NCI-H2196 (cell line): Measurements from ENCODE around the gene HMGCL.
"Not testable (repeated sequence)": the region's sequence is repeated elsewhere in the genome, so short reads cannot be mapped to it uniquely, and the experiment has no call there.

ENCODE experiments used
- DNase-seq: peaks from one replicate; lab custom pipeline; 2025; ENCODE audit not compliant: unreplicated experiment; lab: John Stamatoyannopoulos, UW

Gene HMGCL

GRCh38 chr1:23827717-23828116, 2.5 kb upstream of the HMGCL start:
- DNase-seq: no peak

- DNase-seq: not testable (repeated sequence)
Observed at GRCh38 chr1:23826590-23826989, 1.4 kb upstream of the HMGCL start.

GRCh38 chr1:23825762-23826522, 713 bp upstream of the HMGCL start:
- DNase-seq: no peak

- no peak for DNase-seq
Observed at GRCh38 chr1:23824711-23825075, 536 bp downstream of the HMGCL start.

GRCh38 chr1:23823767-23824166, 1.5 kb downstream of the HMGCL start:
- no peak for DNase-seq

GRCh38 chr1:23817633-23818032, 7.6 kb downstream of the HMGCL start:
- DNase-seq: no peak

GRCh38 chr1:23816906-23817305, 8.3 kb downstream of the HMGCL start:
- no peak for DNase-seq

- DNase-seq: no peak
Observed at GRCh38 chr1:23816361-23816760, 8.9 kb downstream of the HMGCL start.

- DNase-seq: no peak
Observed at GRCh38 chr1:23814016-23814415, 11.2 kb downstream of the HMGCL start.

GRCh38 chr1:23810818-23811540, 14.2 kb downstream of the HMGCL start:
- DNase-seq: peak; percentile 27

GRCh38 chr1:23809751-23810171, 15.5 kb downstream of the HMGCL start:
- DNase-seq: peak; percentile 72

- no peak for DNase-seq
Observed at GRCh38 chr1:23807453-23807852, 17.8 kb downstream of the HMGCL start.

GRCh38 chr1:23806280-23806679, 18.9 kb downstream of the HMGCL start:
- DNase-seq: no peak

- no peak for DNase-seq
Observed at GRCh38 chr1:23805025-23805424, 20.2 kb downstream of the HMGCL start.

- DNase-seq: no peak
Observed at GRCh38 chr1:23804183-23804835, 20.9 kb downstream of the HMGCL start.

- DNase-seq: no peak
Observed at GRCh38 chr1:23803674-23804073, 21.6 kb downstream of the HMGCL start.

- not testable (repeated sequence) for DNase-seq
Observed at GRCh38 chr1:23802809-23803342, 22.4 kb downstream of the HMGCL start.

GRCh38 chr1:23801876-23802275, 23.4 kb downstream of the HMGCL start:
- no peak for DNase-seq

GRCh38 chr1:23801338-23801748, 23.9 kb downstream of the HMGCL start:
- no peak for DNase-seq

GRCh38 chr1:23800400-23801337, 24.6 kb downstream of the HMGCL start, which contains the start of gene GALE:
Gene GALE (minus strand): TSS chr1:23800754. CDS start chr1:23799007, 1,747 bp downstream.
- DNase-seq: peak; percentile 92
